T47D (cell line): Measurements from ENCODE around the gene DRP2.
A peak's percentile ranks its signal among the peaks of the same experiment; 100 is the strongest.
"Not testable (repeated sequence)": the region's sequence is repeated elsewhere in the genome, so short reads cannot be mapped to it uniquely, and the experiment has no call there.

ENCODE experiments used
- DNase-seq, 2 experiments: peaks; one replicate each; pipeline versions ENCODE4 v3.0.0 to v3.0.0-alpha.2; 2011 to 2012; ENCODE audit warnings: low read depth in 1 of 2, low spot score in 1 of 2
- JUND ChIP-seq: IDR thresholded peaks from 2 replicates; pipeline ENCODE4 v1.6.1; 2012; ENCODE audit warnings: low read depth
- in situ Hi-C: cut with HindIII; loops from 2 replicates; pipeline ENCODE4 v1.10.0; 2016; ENCODE audit warnings: low sequenced_read_pairs, low pct_unique_long_range_greater_than_20kb

DRP2 gene, protein sequence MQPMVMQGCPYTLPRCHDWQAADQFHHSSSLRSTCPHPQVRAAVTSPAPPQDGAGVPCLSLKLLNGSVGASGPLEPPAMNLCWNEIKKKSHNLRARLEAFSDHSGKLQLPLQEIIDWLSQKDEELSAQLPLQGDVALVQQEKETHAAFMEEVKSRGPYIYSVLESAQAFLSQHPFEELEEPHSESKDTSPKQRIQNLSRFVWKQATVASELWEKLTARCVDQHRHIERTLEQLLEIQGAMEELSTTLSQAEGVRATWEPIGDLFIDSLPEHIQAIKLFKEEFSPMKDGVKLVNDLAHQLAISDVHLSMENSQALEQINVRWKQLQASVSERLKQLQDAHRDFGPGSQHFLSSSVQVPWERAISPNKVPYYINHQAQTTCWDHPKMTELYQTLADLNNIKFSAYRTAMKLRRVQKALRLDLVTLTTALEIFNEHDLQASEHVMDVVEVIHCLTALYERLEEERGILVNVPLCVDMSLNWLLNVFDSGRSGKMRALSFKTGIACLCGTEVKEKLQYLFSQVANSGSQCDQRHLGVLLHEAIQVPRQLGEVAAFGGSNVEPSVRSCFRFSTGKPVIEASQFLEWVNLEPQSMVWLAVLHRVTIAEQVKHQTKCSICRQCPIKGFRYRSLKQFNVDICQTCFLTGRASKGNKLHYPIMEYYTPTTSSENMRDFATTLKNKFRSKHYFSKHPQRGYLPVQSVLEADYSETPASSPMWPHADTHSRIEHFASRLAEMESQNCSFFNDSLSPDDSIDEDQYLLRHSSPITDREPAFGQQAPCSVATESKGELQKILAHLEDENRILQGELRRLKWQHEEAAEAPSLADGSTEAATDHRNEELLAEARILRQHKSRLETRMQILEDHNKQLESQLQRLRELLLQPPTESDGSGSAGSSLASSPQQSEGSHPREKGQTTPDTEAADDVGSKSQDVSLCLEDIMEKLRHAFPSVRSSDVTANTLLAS

GRCh38 chrX:101219116-101219863, at the start of gene DRP2:
Gene DRP2 (plus strand): TSS chrX:101219786. CDS start chrX:101231648, 11,862 bp downstream.
- TF ChIP-seq JUND, result no peak
- in situ Hi-C loops, result no loop called here
- DNase-seq, result no peak

GRCh38 chrX:101171883-101172400, 47.6 kb upstream of the DRP2 start:
- no peak for DNase-seq
- no peak for TF ChIP-seq JUND
- in situ Hi-C loops, result no loop called here

DNA sequence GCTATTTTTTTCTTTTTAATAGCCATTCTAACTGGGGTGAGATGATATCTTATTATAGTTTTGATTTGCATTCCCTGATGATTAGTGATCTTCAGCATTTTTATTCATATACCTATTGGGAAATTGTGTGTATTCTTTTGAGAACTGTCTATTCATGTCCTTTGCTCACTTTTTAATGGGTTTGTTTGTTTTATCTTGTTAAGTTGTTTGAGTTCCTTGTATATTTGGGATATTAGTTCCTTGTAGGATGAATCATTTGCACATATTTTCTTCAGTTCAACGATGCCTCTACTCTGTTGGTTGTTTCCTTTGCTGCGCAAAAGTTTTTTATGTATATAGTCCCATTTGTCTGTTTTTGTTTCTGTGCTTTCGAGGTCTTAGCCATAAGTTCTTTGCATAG, 43.1 kb upstream of the DRP2 start:
- no peak for TF ChIP-seq JUND
- in situ Hi-C loops, result no loop called here
- no peak for DNase-seq

GRCh38 chrX:101184876-101185275, 34.7 kb upstream of the DRP2 start:
- in situ Hi-C loops, DNase-seq: not testable (repeated sequence)

- in situ Hi-C loops, DNase-seq: not testable (repeated sequence)
Measured at GRCh38 chrX:101187961-101188360, 31.6 kb upstream of the DRP2 start.

DNA sequence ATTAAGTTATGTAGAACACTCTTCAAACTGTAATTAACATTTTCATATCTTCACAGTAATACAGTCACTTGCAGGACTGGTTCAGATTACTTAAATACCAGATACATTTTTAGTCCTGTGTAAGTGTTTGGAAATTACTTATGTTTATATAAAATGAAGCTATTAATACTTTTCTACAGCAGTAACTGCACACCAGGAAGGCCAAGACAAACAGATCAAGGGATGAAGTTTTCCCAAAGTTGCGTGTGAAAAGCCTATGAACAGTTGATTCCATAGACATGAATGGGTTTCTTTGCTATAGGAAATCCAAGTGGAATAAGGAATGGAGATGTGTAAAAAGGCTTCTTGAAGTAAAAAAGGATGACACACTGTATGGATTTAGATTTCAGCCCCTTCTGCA, 28.9 kb upstream of the DRP2 start:
- in situ Hi-C loops, result no loop called here
- DNase-seq, result no peak
- no peak for TF ChIP-seq JUND

DNA sequence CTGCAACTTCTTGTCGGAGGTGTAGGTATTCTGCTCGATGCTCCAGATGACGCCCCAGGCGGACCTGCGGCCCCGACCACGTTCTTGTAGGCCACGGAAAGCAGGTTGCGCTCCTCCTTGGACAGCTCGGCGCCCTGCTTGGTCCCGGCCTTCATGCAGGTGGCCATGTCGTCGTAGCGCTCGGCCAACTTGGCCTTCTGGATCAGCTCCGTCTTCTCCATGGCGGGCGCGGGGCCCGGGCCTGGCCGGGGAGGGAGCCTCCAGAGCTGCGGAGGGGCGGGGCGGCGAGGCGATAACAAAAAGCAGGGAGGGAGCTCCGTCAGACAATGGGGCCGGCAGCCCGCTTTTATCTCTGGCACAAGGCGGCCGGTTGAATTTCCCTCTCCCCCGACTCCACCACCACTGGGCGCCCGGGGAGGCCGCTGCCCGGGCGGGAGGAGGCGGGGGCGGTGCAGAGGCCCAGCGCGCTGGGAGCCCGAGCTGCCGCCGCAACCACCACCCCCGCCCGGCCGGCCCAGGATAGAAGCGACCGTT, 28.3 kb upstream of the DRP2 start:
- in situ Hi-C loops, result no loop called here

DNA sequence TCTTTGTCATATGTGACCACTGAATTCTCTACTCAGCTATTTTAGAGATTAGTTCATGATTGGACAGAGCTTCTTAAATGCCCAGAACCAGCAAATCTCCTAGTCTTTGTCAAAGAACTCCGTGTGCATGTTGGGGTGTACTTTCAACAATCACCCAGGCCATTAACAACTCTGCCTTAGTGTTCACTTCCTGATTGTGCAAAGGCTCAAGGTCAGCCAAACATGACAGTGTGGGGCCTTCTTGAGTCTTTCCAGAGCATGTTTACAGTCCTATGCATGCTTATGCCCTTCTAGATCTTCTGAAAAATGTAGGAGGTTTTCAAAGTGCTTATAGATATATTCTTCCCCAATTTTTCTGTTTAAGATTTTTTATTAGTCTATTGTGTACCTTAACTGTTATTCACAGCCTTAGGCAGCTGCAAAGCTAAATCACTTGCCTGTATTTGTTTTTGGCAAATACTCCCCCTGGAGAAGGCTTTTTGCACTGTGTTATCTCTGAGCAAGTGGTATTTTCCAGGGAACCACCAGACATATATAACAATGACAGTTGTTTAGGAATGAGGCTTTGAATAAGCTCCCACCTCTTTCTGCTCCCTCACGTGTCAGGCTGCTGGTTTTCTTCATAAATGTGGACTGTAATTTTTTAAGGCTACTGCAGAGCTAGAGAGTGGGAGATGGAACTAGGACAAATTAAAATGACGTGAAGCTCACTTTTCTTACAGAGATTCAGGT, 24.0 kb upstream of the DRP2 start:
- TF ChIP-seq JUND, result no peak
- no peak for DNase-seq
- in situ Hi-C loops, result no loop called here

More for the DNA sequence above, 28.3 kb upstream of the DRP2 start:
- no peak for DNase-seq
- no peak for TF ChIP-seq JUND

GRCh38 chrX:101203761-101204351, 15.7 kb upstream of the DRP2 start:
- in situ Hi-C loops, result no loop called here
- no peak for TF ChIP-seq JUND
- no peak for DNase-seq

DNA sequence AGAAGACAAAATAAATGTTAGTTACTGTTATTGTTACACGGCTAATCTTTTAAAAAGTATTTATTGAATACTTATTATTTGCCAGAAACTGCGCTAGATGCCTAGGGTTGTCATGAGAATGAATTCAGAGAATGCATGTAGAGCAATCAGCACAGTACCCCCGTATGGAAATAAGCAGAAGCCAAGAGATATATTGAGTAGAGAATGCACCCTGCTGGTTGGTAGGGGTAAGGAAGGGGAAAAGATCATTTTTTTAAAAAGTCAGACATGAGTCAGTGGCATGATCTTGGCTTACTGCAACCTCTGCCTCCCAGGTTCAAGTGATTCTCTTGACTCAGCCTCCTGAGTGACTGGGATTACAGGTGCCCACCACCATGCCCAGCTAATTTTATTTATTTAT, 13.1 kb upstream of the DRP2 start:
- TF ChIP-seq JUND, result no peak
- DNase-seq, result peak in 1 of 2 experiments; percentile 14
- in situ Hi-C loops, result no loop called here

- in situ Hi-C loops, result no loop called here
- peak in 1 of 2 experiments; percentile 0 for DNase-seq
- no peak for TF ChIP-seq JUND
Measured at GRCh38 chrX:101208152-101208905, 11.3 kb upstream of the DRP2 start.
